GM23338 (cell line): ENCODE results near the gene MZT2A. TPM values are rescaled to one million over a fixed set of nuclear protein-coding genes. Genes with fewer than 3 reads are reported as not detected.
"Not testable (repeated sequence)": the region's sequence is repeated elsewhere in the genome, so short reads cannot be mapped to it uniquely, and the experiment has no call there.

ENCODE experiments used
- ATAC-seq: fragments of 200-7000 bp; cut with Tn5 transposase; 3 replicates; pipeline ENCODE4 v1.9.1; 2020
- DNase-seq: peaks from one replicate; pipeline ENCODE4 v3.0.0-alpha.2; 2015; ENCODE audit warnings: low spot score
- H2AFZ ChIP-seq: fragments of 200-600 bp; sonication (generic); 2 replicates; pipeline ENCODE4 v1.8.0; 2016; ENCODE audit warnings: antibody characterized with exemption, mild to moderate bottlenecking, moderate library complexity
- H3F3A ChIP-seq: fragments of 200-600 bp; sonication (generic); replicated peaks from 2 replicates; pipeline ENCODE4 v1.8.0; 2017; ENCODE audit warnings: antibody characterized with exemption, mixed run types, low read depth
- H3K27ac ChIP-seq: fragments of 200-600 bp; sonication (generic); 2 replicates; pipeline ENCODE4 v1.6.1; 2016; ENCODE audit warnings: low read depth
- H3K27me3 ChIP-seq: fragments of 200-600 bp; sonication (generic); 2 replicates; pipeline ENCODE4 v1.8.0; 2016; ENCODE audit warnings: mild to moderate bottlenecking, mixed run types, moderate library complexity; ENCODE audit not compliant: insufficient read depth
- H3K36me3 ChIP-seq: fragments of 200-600 bp; sonication (generic); 2 replicates; pipeline ENCODE4 v1.8.0; 2016; ENCODE audit warnings: mild to moderate bottlenecking; ENCODE audit not compliant: insufficient read depth
- H3K4me1 ChIP-seq: fragments of 200-600 bp; sonication (generic); 2 replicates; pipeline ENCODE4 v1.8.0; 2016; ENCODE audit warnings: mild to moderate bottlenecking, moderate library complexity; ENCODE audit not compliant: insufficient read depth
- H3K4me2 ChIP-seq: fragments of 200-600 bp; sonication (generic); 2 replicates; pipeline ENCODE4 v1.7.1; 2017; ENCODE audit warnings: mixed run types
- H3K4me3 ChIP-seq: fragments of 200-600 bp; sonication (generic); 2 replicates; pipeline ENCODE4 v1.6.1; 2016; ENCODE audit warnings: mixed run types
- H3K79me2 ChIP-seq: fragments of 200-600 bp; sonication (generic); replicated peaks from 2 replicates; pipeline ENCODE4 v1.8.0; 2017; ENCODE audit warnings: mild to moderate bottlenecking; ENCODE audit not compliant: insufficient read depth
- H3K9me2 ChIP-seq: fragments of 200-600 bp; sonication (generic); 2 replicates; pipeline ENCODE4 v1.8.0; 2017; ENCODE audit not compliant: insufficient read depth
- H4K20me1 ChIP-seq: fragments of 200-600 bp; sonication (generic); replicated peaks from 2 replicates; pipeline ENCODE4 v1.8.0; 2017; ENCODE audit warnings: mild to moderate bottlenecking; ENCODE audit not compliant: insufficient read depth
- H3K27ac Mint-ChIP-seq: 2 replicates; pipeline ENCODE4 v1.8.0; 2020; ENCODE audit warnings: inconsistent platforms, mild to moderate bottlenecking, moderate library complexity, mixed read lengths
- H3K27me3 Mint-ChIP-seq: 3 replicates; pipeline ENCODE4 v1.8.0; 2022; ENCODE audit warnings: low read depth, mild to moderate bottlenecking, moderate library complexity, mixed read lengths, inconsistent platforms; ENCODE audit not compliant: insufficient read depth, poor library complexity
- H3K36me3 Mint-ChIP-seq: 3 replicates; pipeline ENCODE4 v1.8.0; 2021; ENCODE audit warnings: low read depth, mild to moderate bottlenecking, inconsistent platforms, moderate library complexity, mixed read lengths
- H3K4me1 Mint-ChIP-seq: 3 replicates; pipeline ENCODE4 v1.8.0; 2020; ENCODE audit warnings: mild to moderate bottlenecking, inconsistent platforms, mixed read lengths
- H3K4me3 Mint-ChIP-seq: 3 replicates; pipeline ENCODE4 v1.8.0; 2021; ENCODE audit warnings: moderate library complexity, mild to moderate bottlenecking, inconsistent platforms, mixed read lengths
- H3K9me3 Mint-ChIP-seq: 3 replicates; pipeline ENCODE4 v1.8.0; 2020; ENCODE audit warnings: moderate library complexity, mild to moderate bottlenecking, inconsistent platforms, mixed read lengths
- polyA plus RNA-seq: library from polyadenylated mRNA; unstranded; fragments of >200 nt; fragmentation: Nextera tagmentation; extraction: Ambion mirVana; gene quantifications from 2 replicates; pipeline ENCODE4 v1.2.1, GENCODE V29; 2016
- total RNA-seq: library from RNA; depleted of rRNA; stranded (reverse); fragments of >200 nt; shearing (Covaris generic); gene quantifications from 2 replicates; pipeline ENCODE4 v1.2.3, GENCODE V29; 2014

The MZT2A gene
- total and polyA plus RNA-seq, 2 experiments from 2014 or later, result 69.0 to 120 TPM

DNA sequence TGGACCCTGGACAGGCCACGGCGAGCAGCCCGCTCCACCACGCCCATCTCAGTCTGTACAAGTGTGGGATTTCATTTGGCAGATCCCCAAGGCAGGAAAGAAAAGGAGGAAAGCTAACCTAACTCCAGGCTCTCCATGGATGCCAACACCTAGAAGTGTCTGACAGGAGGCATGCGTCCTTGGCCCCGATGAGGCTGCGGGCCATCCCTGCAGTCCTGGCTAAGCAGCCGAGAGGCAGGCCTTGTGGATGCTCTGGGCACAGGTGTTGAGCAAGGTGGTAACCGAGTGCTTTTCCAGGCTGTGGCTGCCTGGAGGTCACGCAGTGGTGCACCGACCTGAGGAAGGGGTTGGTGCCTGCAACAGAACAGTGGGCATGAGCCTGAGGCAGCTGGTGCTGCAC is 42.8 kb upstream of the MZT2A start:
- H3F3A ChIP-seq, H3K79me2 ChIP-seq, H3K27me3 ChIP-seq, H3K4me1 Mint-ChIP-seq, H3K4me1 ChIP-seq, H3K27ac ChIP-seq, H3K9me2 ChIP-seq, H3K4me2 ChIP-seq, H3K9me3 Mint-ChIP-seq, H2AFZ ChIP-seq, H3K36me3 Mint-ChIP-seq, H4K20me1 ChIP-seq, H3K36me3 ChIP-seq, H3K27me3 Mint-ChIP-seq, ATAC-seq, H3K27ac Mint-ChIP-seq, DNase-seq, H3K4me3 ChIP-seq, H3K4me3 Mint-ChIP-seq: not testable (repeated sequence)

DNA sequence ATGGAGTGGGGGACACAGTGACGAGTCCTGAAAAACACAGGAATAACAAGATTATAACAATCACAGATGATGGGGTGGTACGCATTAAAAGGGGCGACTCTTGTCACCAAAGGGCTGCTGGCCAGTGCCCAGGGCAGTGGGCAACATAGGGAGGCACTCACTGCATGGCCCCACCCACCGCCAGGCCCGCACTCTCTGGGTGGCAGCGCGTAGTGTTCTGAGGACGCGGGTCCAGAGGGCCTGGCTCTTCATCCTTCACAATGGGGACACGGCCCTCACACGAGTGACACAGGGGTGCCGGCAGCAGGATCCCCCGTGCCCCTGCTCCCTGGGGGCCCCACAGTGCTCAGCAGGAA is 42.1 kb upstream of the MZT2A start:
- not testable (repeated sequence) for H3K27me3 ChIP-seq, H3K27ac ChIP-seq, H4K20me1 ChIP-seq, H3K79me2 ChIP-seq, H3F3A ChIP-seq, H2AFZ ChIP-seq, H3K4me1 Mint-ChIP-seq, H3K27ac Mint-ChIP-seq, ATAC-seq, H3K4me2 ChIP-seq, H3K9me2 ChIP-seq, H3K4me3 ChIP-seq, H3K36me3 ChIP-seq, H3K36me3 Mint-ChIP-seq, H3K4me1 ChIP-seq, H3K27me3 Mint-ChIP-seq, H3K9me3 Mint-ChIP-seq, DNase-seq, H3K4me3 Mint-ChIP-seq

DNA sequence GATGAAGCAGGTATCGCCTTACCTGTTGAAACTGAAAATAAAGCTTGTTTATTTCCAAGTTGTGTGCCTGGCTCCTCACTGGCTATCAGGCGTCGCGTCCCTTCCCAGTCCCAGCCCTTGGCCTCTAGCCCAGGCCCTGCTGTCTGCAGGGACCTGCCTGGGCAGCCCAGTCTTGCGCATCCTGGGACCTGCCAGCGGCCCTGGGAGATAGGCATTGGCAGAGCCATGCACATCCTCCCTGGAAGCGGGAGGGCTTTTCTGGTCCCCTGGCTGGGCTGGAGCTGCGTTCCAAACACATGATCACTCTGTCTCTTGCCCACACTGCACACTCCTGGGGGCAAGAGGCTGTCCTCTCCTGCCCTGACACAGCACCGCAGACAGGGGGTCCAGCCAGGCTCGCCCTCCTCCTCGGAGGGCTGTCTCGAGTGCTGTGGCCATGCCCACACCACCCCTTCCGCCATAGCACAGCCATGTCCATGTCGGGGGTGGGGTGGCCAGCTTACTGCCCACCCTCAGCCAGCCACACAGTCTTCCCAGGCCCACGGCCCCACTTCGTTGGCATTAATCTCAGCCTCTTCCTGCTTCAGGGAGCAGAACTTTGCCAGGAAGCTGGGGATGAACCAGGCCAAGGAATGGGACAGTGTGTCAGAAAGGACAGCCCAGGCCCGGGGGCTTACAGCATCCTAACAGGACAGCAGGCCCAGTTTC is 41.6 kb upstream of the MZT2A start:
- ATAC-seq, H3K9me3 Mint-ChIP-seq, H3K27ac ChIP-seq, H3F3A ChIP-seq, DNase-seq, H3K9me2 ChIP-seq, H3K4me1 Mint-ChIP-seq, H4K20me1 ChIP-seq, H3K79me2 ChIP-seq, H3K4me3 ChIP-seq, H3K4me2 ChIP-seq, H3K4me1 ChIP-seq, H2AFZ ChIP-seq, H3K36me3 ChIP-seq, H3K36me3 Mint-ChIP-seq, H3K27me3 ChIP-seq, H3K4me3 Mint-ChIP-seq, H3K27ac Mint-ChIP-seq, H3K27me3 Mint-ChIP-seq: not testable (repeated sequence)

DNA sequence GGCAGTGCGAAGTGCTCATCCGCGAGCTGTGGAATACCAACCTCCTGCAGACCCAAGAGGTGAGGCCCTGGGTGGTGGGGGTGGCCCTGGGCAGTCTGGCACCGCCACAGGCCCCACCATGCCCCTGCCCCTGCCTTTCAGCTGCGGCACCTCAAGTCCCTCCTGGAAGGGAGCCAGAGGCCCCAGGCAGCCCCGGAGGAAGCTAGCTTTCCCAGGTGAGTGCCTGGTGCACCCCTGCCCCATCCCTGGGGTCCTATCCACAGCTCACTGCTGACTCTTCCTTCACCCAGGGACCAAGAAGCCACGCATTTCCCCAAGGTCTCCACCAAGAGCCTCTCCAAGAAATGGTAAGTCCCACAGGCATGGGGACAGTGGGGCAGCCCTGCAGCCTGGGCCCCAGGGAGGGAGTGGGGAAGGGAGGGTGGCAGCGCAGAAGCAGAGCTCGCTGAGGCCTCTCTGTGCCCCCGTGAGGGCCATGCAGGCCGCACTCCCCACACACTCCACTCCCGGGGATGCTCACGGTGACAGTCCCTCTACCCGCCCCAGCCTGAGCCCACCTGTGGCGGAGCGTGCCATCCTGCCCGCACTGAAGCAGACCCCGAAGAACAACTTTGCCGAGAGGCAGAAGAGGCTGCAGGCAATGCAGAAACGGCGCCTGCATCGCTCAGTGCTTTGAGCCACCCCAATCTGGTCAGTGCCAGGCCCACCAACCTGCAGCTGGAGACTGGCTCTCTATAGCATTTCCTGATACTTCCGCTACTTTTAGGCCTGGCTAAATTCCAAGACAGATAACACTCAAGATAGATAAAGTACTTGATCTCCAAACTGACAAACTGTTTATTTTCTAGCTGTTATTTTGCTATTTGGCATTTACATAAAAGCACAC is 40.8 kb upstream of the MZT2A start:
- not testable (repeated sequence) for H3K79me2 ChIP-seq, H3K36me3 Mint-ChIP-seq, H3K27me3 Mint-ChIP-seq, H3K4me3 ChIP-seq, H3K4me1 Mint-ChIP-seq, H3K9me2 ChIP-seq, H3K4me1 ChIP-seq, H3K27ac ChIP-seq, H3F3A ChIP-seq, H3K9me3 Mint-ChIP-seq, H4K20me1 ChIP-seq, DNase-seq, H3K27me3 ChIP-seq, H3K27ac Mint-ChIP-seq, H2AFZ ChIP-seq, ATAC-seq, H3K4me2 ChIP-seq, H3K4me3 Mint-ChIP-seq, H3K36me3 ChIP-seq

DNA sequence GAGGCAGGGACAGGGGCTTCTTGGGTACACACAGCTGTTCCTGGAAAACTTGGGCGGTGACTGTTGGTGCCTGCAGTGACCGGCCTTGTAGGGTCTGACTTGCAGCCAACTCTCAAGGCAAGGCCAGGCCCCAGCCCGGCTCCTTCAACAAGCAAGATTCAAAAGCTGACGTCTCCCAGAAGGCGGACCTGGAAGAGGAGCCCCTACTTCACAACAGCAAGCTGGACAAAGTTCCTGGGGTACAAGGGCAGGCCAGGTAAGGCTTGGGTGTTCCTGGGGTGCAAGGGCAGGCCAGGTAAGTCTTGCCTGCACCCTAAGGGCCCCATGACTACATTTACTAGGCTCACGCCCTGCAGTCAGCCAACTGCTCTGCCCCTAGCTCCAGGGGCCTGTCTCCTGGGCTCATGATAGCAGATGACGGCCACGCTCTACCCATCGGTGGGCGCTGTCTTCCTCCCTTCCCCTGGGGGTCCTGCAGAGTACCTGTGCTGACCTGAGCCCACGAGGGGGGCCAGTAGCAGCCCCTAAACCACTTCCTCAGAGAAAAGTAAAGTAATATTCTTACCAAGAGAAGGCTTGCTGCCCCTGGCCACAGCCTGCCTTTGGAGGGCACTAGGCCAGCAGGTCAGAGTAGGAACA is 39.5 kb upstream of the MZT2A start:
- H3K27ac Mint-ChIP-seq, H3K4me2 ChIP-seq, H3K36me3 ChIP-seq, H3K9me3 Mint-ChIP-seq, DNase-seq, H3K27me3 Mint-ChIP-seq, H3K27me3 ChIP-seq, H3K9me2 ChIP-seq, H3K36me3 Mint-ChIP-seq, ATAC-seq, H3K4me1 ChIP-seq, H3K4me3 ChIP-seq, H4K20me1 ChIP-seq, H3K4me1 Mint-ChIP-seq, H3K4me3 Mint-ChIP-seq, H3K79me2 ChIP-seq, H3K27ac ChIP-seq, H2AFZ ChIP-seq, H3F3A ChIP-seq: not testable (repeated sequence)
